ENCODE results near the gene SLC4A5.

The SLC4A5 gene, protein sequence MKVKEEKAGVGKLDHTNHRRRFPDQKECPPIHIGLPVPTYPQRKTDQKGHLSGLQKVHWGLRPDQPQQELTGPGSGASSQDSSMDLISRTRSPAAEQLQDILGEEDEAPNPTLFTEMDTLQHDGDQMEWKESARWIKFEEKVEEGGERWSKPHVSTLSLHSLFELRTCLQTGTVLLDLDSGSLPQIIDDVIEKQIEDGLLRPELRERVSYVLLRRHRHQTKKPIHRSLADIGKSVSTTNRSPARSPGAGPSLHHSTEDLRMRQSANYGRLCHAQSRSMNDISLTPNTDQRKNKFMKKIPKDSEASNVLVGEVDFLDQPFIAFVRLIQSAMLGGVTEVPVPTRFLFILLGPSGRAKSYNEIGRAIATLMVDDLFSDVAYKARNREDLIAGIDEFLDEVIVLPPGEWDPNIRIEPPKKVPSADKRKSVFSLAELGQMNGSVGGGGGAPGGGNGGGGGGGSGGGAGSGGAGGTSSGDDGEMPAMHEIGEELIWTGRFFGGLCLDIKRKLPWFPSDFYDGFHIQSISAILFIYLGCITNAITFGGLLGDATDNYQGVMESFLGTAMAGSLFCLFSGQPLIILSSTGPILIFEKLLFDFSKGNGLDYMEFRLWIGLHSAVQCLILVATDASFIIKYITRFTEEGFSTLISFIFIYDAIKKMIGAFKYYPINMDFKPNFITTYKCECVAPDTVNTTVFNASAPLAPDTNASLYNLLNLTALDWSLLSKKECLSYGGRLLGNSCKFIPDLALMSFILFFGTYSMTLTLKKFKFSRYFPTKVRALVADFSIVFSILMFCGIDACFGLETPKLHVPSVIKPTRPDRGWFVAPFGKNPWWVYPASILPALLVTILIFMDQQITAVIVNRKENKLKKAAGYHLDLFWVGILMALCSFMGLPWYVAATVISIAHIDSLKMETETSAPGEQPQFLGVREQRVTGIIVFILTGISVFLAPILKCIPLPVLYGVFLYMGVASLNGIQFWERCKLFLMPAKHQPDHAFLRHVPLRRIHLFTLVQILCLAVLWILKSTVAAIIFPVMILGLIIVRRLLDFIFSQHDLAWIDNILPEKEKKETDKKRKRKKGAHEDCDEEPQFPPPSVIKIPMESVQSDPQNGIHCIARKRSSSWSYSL

DNA sequence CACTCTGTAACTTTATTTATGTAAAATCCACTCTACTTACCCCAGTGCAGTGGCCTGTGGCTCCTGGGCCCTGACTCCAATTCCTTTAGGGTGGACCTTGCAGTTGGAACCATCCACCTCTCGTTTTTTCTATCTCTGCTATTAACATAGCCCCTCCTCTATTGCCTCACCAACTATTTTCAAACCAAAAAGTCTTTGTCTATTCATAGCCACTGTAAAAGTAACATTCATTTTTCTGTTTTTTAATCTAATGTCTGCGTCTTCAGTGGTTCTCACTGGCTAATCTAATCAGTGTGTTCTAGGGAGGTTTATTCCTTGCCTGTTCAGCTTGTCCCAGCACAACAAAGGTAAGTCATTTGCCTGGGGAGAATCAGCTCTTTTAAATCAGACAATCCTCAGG is at the start of gene SLC4A5:
Gene SLC4A5, minus strand, starts transcription at position 101 of the 400 bp plus-strand sequence. CDS start 28,393 bp downstream, outside the sequence.
- DNase-seq: no peak

DNA sequence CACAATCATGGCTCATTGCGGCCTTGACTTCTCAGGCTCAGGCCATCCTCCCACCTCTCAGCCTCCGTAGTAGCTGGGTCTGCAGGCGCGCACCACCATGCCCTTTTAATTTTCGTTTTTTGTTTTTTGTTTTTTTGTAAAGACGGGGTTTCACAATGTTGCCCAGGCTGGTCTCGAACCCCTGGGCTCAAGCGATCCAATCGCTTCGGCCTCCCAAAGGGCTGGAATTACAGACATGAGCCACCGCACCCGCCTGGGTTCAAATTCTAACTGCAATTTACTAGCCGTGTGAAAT is 49.2 kb upstream of the SLC4A5 start:
- no peak for DNase-seq

DNA sequence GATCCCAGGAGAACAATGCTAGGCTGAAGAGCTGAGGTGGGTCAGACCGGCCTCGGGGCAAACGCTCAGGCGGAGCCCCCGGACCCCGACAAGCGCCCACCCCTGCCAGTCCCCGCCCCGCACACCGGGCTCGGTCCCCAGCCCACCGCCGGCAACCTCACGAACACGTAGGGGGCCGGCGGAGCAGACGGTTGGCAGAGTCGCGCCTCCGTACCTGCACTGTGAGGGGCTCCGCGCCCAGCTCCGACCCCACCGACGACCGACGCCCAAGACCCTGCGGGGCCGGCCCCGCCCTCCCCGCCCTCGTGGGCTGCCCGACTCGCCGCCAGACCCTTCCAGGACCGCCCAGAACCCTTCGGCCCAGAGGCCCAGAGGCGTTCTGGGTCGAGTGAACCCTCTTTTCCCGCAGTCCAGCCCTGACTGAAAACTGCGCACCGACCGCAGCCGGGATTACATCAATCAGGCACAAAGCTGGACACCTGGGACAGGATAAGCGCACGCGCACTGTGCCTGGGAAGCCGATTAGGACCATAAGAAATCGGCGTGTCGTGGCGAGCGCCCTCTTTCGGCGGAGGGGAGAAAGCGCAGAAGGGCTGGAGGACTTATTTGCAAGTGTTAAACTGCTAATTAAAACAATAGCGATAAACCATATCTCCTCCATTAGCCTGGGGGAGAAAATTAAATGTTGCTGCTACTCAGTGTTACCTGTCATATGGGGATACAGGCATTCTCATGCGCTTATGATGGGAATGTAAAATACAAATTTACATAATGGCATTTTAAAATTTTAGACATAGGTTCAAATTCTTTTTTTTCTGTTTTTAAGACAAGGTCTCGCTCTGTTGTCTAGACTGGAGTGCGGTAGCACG is 48.6 kb upstream of the SLC4A5 start:
- peak; percentile 42 to 96 (median 85) for DNase-seq

DNA sequence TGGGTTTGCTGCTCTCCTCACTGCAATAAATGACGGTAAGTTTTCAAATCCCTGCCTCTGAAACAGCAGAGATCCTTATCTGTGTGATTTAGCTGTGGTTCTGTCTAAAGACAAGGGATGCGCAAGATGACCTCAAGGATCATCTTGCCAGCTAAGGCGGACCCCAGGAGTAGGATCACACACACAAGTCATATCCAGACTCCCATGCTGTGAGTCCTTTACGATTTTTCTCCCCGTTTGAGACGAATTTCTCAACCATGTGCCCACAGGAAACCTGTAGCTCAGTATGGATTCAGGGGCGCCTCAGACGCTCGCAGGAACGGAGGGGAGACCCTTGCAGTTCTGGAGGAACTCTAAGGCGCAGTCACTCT is 48.0 kb upstream of the SLC4A5 start:
- peak in 3 of 56 donors; percentile 44 to 57 (median 51) for DNase-seq

DNA sequence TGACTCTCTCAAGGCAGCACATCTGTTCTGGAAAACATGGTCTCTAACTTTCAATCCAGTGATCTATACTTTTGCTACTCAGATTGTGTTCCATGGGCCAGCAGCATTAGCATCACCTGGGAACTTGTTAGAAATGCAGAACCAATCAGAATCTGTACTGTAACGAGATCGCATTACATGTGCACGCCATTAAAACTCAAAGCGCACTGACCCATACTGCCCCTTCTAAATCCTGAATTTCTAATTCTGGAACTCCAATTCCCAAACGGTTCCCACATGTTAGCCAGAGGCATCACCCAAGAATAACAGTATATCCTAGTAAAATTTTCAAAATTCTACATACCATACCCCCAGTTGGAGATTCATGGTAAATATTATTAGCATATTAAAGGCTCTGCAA is 47.4 kb upstream of the SLC4A5 start:
- no peak for DNase-seq

DNA sequence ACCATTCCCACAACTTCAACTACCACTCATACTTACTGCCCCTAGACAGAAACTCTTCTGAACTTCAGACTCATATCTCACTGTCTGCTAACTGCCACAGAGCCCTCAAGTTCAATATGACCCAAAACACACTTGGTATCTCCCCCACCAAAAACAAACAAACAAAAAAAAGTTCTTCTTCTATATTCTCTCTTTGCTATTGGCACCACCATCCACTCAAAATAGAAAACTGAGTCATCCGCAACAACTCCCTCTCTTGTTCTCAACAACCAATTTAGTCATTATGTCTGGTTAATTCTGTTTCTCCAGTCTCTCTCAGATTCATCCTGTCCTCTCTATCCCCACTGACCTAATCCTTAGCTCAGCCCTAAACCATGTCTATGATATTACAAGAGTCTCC is 44.1 kb upstream of the SLC4A5 start:
- peak in 1 of 56 donors; percentile 5 for DNase-seq

DNA sequence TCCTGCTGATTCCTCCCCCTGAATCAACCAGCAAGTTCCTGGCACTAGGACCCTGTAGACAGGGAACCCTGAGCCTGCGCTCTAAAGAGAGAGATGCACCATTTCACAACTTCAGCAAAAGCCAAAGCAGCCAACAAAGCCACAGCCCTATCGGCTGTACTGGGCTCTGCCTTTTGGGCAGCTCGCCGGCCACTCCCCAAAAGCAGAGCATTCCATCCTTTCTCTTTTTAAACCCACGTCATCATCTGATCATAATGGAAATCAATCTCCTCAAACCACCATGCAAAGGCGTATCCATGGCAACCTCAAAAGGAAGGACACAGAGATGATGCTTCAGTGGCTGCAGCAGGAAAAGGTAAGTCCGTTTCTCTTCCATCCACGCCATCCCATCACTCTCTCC is 42.2 kb upstream of the SLC4A5 start:
- DNase-seq: peak in 50 of 56 donors; percentile 12 to 83 (median 46)

DNA sequence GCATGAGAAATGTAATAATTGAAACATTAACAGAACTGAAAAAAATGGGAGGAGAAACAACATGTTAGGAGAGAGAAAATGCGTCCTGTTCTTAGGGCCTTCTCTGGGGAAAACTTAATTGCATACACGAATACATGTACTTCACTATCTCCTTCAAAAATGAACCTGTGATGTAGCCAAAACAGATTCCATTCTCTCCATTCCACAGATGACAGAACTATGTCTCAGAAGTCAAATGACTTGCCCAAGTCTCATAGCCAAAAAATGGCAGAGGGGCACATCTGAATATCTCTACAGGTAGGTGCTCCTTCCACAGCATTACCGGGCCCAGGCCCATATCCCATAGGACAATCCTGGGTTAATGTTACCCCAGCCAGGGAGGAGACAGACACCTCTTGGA is 40.8 kb upstream of the SLC4A5 start:
- DNase-seq: no peak

DNA sequence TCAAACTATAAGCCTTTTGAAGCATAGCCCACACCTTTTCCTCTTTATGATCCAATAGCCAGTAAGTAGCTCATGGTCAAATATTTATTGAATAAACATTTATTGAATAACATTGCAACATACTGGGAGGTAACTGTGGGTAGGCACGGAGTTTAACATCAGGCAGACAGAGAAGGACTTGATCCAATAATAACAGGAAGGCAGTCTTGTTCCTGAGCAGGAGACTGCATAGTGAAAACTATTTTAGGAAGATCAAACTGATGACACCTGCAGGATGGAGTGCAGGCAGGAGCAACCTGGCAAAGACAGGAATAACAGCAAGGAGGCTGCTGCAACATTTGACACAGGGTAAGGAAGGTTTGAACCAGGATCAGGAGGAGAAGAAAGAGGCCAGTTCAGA is 40.0 kb upstream of the SLC4A5 start:
- DNase-seq: no peak

DNA sequence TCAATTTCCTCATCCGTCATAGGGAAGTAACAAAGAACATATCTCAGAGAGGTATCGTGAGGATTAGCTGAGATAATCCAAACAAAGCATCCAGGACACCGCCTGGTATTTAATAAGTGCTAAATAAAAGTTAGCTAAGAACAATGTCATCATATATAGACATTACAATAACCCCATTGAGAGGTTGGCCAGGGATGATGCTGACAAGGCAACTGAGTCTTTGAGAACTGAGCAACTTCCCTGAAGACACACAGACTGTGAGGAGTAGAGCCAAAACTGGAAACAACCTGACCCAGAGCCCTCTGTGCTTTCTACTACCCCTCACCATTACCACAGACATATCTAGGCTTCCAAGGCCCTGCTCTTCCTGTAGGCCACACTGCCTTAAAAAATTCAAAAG is 38.5 kb upstream of the SLC4A5 start:
- DNase-seq: no peak

DNA sequence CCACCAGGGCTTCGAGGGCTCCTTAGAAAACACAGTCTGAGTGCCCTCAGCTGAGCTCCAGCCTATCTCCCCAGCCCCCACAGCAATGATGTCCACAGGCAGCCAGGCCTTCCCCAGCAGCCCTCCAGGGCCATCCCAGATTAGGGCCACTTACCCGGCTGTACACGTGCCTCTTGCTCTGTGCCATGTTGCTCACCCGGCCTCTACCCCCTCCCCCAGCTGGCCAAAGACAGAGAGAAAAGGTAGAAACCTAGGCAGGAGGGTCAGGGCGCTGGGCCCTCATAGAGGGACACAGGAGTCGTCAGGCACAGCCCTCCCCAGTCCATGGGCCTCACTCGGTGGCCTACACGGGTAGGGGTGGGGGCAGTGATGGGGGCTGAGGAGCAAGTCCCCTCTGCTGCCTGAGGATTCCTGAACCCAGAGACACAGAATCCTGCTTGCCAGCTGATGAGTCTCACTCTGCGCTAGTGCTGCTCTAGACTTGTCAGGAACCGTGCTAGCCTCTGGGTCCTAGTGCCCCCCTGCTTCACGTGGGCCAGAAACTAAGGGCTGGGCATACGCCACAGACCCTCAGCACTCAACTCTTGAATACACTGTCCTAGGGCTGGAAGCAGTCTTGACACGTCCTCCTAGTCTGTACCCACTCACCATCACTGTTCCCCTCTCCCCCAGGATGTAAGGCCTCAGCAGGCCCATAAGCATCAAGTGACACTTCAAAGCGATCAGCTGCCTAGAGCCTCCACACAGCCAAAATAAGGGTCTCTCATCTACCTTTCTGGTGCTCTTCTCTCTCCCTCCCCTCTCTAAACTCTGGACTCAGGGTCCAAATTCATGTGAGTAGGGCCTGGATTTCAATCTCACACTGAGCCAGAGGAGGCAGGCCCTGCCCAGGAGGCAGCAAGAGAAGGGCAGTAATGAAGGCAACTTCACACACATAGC is 36.9 kb upstream of the SLC4A5 start, which contains the start of gene DCTN1:
Gene DCTN1, minus strand, starts transcription at position 461 of the 939 bp plus-strand sequence. Its CDS starts 274 bp downstream, at position 187.
- peak in 53 of 56 donors; percentile 14 to 87 (median 69) for DNase-seq

DNA sequence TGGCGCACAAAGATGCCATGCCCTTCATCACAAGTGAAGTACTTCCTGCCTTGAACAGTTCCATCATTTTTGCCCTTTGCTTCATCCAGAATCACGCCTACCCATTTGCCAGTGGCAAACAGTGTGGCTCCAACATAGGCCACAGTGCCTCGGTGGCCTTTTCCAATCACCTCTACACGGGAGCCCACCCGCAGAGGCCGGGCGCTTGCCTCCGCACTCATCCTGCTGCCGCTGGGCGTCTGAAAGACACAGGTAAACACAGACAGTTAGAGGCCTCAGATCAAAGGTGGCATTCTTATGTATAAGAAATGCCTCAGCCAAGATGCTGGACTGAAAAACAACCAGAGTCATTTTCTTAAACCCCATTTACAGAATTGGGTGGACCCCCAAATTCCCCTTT is 34.8 kb upstream of the SLC4A5 start:
- no peak for DNase-seq

DNA sequence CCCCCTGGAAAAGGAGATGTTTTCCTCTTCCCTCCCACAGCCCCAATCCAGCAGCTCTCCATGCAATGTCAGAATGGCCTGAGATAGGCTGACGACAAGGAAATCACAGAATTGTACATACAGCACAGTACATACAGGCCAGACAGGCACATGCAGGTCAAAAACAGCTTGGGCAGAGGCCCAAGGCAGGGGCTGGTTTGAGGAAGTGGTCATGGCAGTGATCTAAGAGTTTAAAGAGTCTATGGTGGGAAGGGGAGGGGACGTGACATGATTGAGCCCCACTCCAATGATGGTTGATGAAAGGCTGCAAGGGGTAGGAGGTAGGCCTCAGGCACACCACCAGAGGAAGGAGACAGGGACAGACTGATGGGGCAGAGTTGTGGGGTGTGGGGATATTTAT is 32.6 kb upstream of the SLC4A5 start:
- no peak for DNase-seq

DNA sequence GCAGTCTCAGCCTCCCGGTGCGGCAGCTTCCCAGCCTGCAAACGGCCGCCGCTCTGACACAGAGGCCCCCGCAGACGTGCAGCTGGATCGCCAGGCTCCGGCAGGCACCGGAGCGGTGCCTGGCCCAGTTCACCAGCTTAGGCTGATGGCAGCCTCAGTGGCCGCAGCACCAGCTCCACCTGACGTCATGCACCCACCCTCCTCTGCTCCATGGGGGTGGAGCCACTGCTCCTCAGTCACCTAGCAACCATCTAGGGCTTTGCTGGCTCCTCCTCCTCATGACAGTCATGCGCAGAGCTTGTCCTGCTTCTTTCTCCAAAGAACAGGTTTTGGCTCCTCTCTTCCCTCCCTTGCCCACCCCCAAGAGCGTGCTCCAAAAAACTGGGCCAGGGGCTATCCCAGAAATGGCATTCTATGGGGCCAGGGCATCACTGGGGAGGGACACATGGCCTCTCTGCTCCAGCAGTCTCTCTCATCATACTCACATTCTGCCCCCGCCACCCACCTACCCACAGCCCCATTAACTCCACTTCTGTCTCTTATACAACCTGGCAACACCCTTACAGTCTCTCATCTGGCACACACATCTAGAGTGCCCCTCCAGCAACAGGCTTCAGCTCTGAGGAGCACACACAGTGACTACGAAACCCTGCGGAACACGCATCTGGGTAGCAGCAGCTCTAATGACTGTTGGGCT is 31.4 kb upstream of the SLC4A5 start:
- peak in 54 of 56 donors; percentile 38 to 99 (median 92) for DNase-seq

DNA sequence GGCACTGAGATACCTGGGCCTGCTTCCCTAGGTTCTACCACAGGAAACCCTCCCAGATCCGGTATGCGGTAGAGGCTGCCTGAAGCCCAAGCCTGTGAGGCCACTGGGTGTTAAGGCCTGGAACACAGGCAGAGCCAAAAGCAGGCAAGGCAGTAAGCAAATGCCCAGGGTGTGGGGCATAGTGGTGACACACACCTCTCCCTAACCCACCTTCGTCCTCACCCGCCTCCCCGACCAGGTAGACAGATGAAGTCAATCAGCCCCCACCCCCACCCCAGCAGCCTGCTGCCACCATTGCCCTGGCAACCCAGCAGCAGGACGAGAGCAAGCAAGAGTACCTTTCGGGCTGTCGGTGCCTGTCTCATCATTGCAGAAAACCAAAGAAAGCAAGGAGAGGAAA is 30.8 kb upstream of the SLC4A5 start:
- DNase-seq: peak in 9 of 56 donors; percentile 21 to 52 (median 37)

DNA sequence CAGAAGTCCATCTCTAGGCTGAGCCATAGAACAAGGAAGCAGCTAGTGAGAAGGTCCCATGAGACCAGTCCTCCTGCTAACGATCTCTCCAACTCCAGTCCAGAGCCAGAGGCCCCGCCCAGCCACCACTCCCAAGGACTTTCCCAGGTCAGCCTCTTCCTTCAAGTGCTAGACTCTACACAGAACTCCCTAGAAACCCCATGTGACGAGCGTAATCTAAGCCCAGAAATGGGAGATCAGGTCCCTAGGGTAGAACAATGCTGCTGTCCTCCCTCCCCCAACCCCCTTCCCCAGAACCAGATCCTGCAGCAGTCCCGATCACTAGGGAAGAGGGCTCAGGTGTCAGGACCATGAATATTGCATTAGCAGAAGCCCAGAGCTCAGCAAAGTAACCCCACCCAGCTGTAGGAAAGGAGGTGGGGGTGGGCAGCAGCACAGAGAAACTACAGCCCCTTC is 30.0 kb upstream of the SLC4A5 start:
- peak in 1 of 56 donors; percentile 3 for DNase-seq

DNA sequence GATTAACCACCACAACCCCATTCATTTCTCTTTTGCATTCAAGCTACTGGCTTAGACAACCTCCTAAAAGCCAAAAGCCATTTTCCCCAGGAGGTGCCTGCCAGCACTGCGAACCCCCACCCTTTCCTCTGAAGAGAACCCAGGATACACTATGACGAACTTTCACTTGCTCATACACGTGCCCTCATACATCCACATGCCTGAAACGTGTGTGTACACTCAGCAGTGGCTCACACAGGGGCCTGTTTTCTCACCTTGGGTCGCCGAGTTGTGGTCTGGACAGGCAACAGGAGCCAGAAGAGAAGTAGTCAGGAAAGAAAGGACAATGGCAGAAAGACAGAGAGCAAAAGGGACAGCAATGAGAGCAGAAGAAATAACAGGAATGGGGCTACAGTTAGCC is 29.5 kb upstream of the SLC4A5 start:
- DNase-seq: no peak

DNA sequence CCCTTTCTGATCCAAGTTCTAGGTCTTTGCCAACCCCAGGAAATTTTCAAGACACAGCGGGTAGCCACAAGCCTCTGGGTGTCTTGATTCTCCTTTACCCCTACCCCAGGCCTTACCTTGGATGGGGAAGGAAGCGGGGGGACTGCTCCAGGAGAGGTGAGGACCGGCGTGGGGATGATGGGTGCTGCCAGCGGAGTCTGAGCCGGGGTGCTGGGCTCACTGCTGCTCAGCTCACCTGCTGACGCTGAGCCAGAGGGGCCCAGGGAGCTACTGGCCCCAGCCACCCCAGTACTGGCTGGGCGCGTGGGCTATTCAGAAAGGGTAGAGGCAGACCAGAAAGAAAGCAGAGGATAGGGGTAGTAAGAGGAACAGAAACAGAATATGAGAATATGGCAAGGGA is 28.2 kb upstream of the SLC4A5 start:
- no peak for DNase-seq

DNA sequence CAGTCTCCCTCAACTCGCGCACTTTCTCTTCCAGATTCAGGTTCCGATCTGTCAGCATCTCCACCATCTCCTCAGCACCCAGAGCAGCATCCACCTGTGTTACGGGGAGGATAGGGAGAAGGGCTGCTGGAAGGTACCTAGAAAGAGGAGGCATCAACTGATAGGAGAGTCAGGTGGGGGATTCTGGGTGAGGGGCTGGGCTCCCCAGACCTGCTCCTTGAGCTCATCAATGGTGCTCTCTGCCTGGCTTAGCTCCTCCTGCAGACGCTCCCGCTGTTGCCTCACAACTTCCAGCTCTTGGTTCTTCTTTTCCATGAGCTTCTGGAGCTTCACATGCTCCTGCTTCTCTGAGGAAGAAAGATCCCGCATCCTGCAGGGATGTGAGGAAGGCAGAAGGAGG is 26.8 kb upstream of the SLC4A5 start:
- no peak for DNase-seq

All from amygdala (tissue), 56 donors.